Muscle layer of colon (tissue), 2 donors: ENCODE results near the gene GPC3.
"Not testable (repeated sequence)": the region's sequence is repeated elsewhere in the genome, so short reads cannot be mapped to it uniquely, and the experiment has no call there.

Experiments
- H3K27ac ChIP-seq: one replicate; pipeline ENCODE4 v1.7.0; 2013; ENCODE audit warnings: low read depth, mild to moderate bottlenecking, low read length, moderate library complexity
- H3K27me3 ChIP-seq, 2 donors: one replicate each; pipeline ENCODE4 v1.7.0; 2013; ENCODE audit warnings: low read length in 2 of 2, mild to moderate bottlenecking in 2 of 2; ENCODE audit not compliant: insufficient read depth in 2 of 2, control insufficient read depth in 1 of 2
- H3K36me3 ChIP-seq: one replicate; pipeline ENCODE4 v1.7.0; 2013; ENCODE audit warnings: mild to moderate bottlenecking, low read length; ENCODE audit not compliant: insufficient read depth
- H3K4me1 ChIP-seq: one replicate; pipeline ENCODE4 v1.7.0; 2013; ENCODE audit warnings: mild to moderate bottlenecking, low read length; ENCODE audit not compliant: insufficient read depth
- H3K4me3 ChIP-seq, 2 donors: one replicate each; pipeline ENCODE4 v1.7.0; 2013; ENCODE audit warnings: low read length in 2 of 2, low read depth in 1 of 2, mild to moderate bottlenecking in 1 of 2, moderate library complexity in 1 of 2
- H3K9ac ChIP-seq: one replicate; pipeline ENCODE4 v1.7.0; 2013; ENCODE audit warnings: low read length
- H3K9me3 ChIP-seq: one replicate; pipeline ENCODE4 v1.7.0; 2013; ENCODE audit warnings: mild to moderate bottlenecking, low read length
- donor health status: abdominal sarcoma.
- donor health status: Adenocarcinoma of cecum.

GPC3 gene

GRCh38 chrX:133741303-133741702, 244.1 kb downstream of the GPC3 start:
- no peaks in the 10 kb centered on the region for H3K9me3 ChIP-seq
- H3K27me3 ChIP-seq, result peaks cover 0 to 4% of the 10 kb centered on the region in 2 donors
- no peak overlapping the region for H3K4me3 ChIP-seq
- no peaks in the 10 kb centered on the region for H3K4me1 ChIP-seq
- H3K9ac ChIP-seq, result no peak overlapping the region
- no peak overlapping the region for H3K27ac ChIP-seq
- no peaks in the 10 kb centered on the region for H3K36me3 ChIP-seq

DNA sequence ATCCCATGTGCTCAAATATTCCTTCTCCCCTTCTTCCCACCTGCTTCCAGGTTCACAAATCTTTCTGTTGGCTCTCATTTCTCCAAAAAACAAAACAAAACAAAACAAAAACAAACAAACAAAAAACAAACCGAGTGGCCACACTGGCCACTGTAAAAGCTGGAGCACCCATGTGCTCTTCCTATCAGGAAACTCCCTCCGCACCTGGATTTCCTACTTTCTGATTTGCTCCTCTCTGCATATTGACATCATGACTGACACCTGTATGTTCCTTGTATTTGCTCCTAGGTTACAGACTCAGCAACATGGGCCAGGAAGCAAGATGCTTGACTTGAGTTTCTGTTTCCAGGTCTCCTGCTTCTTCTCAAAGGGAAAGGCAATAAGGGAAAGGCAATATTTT, 258.8 kb downstream of the GPC3 start:
- Histone ChIP-seq H3K9me3 (no peaks in the 10 kb centered on the region), H3K27ac (no peak overlapping the region), H3K27me3 (no peaks in the 10 kb centered on the region), H3K4me1 (no peaks in the 10 kb centered on the region), H3K4me3 (no peak overlapping the region), H3K36me3 (no peaks in the 10 kb centered on the region), H3K9ac (no peak overlapping the region)

DNA sequence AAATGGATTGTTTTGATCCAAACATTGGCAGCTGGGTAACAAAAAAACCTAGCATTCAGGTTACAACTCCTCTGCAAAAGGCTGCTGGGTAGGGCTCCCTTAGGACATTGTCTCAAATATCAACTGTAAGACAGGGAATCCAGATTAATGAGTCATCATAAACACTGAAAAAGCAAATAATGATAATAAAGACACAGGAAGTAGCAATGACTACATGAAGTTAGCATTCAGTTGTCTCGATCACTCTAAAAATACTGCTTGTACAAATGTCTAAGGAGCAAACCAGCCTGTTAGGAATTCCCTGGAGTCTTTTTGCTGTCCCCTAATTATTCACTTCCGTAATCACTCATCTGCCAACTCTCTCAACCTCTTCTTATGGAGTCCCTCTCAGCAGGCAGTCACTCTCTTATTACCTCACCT, 259.2 kb downstream of the GPC3 start:
- Histone ChIP-seq H3K9me3 (no peaks in the 10 kb centered on the region), H3K4me3 (no peak overlapping the region), H3K9ac (no peak overlapping the region), H3K4me1 (no peaks in the 10 kb centered on the region), H3K27me3 (no peaks in the 10 kb centered on the region), H3K27ac (no peak overlapping the region), H3K36me3 (no peaks in the 10 kb centered on the region)

- Histone ChIP-seq H3K36me3 (no peaks in the 10 kb centered on the region), H3K9ac (no peak overlapping the region), H3K27ac (no peak overlapping the region), H3K27me3 (no peaks in the 10 kb centered on the region), H3K4me3 (no peak overlapping the region), H3K9me3 (no peaks in the 10 kb centered on the region), H3K4me1 (no peaks in the 10 kb centered on the region)
Measured at GRCh38 chrX:133723930-133724329, 261.5 kb downstream of the GPC3 start.

DNA sequence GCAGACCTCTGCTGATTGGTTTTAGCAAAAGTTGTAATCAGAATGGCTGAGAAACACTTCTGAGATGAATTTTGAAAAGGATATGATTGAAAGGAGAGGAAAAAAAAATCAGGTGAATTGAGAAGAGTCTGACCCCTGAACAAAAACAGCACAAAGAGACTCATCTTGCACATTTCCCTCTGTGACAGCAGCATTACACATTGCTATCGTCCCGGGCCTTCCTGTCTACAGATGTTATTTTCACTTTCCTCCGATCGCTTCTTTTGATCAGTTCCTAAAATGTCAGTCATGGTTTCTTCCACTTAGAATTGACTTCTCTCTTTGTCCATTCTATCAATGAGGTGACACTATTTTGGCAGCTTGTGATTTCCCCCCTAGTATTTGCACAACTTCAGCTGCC, 262.6 kb downstream of the GPC3 start:
- Histone ChIP-seq H3K4me1 (no peaks in the 10 kb centered on the region), H3K4me3 (no peak overlapping the region), H3K9me3 (no peaks in the 10 kb centered on the region), H3K27me3 (no peaks in the 10 kb centered on the region), H3K36me3 (no peaks in the 10 kb centered on the region), H3K9ac (no peak overlapping the region), H3K27ac (no peak overlapping the region)

DNA sequence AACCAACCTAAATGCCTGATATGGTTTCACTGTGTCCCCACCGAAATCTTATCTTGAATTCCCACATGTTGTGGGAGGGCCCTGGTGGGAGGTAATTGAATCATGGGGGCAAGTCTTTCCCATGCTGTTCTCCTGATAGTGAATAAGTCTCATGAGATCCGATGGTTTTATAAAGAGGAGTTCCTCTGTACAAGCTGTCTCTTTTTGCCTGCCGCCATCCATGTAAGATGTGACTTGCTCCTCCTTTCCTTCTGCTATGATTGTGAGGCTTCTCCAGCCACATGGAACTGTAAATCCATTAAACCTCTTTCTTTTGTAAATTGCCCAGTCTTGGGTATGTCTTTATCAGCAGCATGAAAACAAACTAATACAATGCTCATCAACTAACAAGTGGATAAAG, 265.1 kb downstream of the GPC3 start:
- H3K9ac ChIP-seq, result not testable (repeated sequence)

GRCh38 chrX:133715715-133716114, 269.7 kb downstream of the GPC3 start:
- H3K36me3 ChIP-seq, result no peaks in the 10 kb centered on the region
- H3K4me1 ChIP-seq, result no peaks in the 10 kb centered on the region
- H3K4me3 ChIP-seq, result no peak overlapping the region
- no peak overlapping the region for H3K27ac ChIP-seq
- no peaks in the 10 kb centered on the region for H3K27me3 ChIP-seq
- H3K9me3 ChIP-seq, result no peaks in the 10 kb centered on the region
- H3K9ac ChIP-seq, result no peak overlapping the region

More for the DNA sequence above, 265.1 kb downstream of the GPC3 start:
- H3K27me3 ChIP-seq, H3K4me3 ChIP-seq, H3K4me1 ChIP-seq, H3K9me3 ChIP-seq, H3K36me3 ChIP-seq, H3K27ac ChIP-seq: not testable (repeated sequence)

DNA sequence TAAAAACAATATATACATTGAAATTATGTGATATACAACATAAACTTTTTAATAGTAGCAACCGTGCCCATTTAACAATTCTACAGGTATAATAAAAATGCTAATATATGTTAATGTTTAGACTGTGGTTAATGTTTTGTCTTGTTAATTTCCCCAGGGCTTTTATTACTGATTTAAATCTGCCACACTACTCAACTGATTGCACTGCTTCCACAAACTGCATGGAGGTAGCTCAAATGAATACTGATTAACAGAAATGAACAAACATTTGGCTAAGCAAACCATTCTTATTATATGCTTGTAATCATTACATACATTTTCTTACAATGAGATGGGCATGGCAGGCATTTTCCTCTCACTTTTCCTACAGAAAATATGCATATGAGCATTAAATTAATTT, 275.9 kb downstream of the GPC3 start:
- Histone ChIP-seq H3K4me1 (no peaks in the 10 kb centered on the region), H3K36me3 (no peaks in the 10 kb centered on the region), H3K27ac (no peak overlapping the region), H3K4me3 (no peak overlapping the region), H3K27me3 (no peaks in the 10 kb centered on the region), H3K9me3 (no peaks in the 10 kb centered on the region), H3K9ac (no peak overlapping the region)

GRCh38 chrX:133706890-133707289, 278.5 kb downstream of the GPC3 start:
- H3K9ac ChIP-seq, result no peak overlapping the region
- H3K4me3 ChIP-seq, result no peak overlapping the region
- H3K36me3 ChIP-seq, result no peaks in the 10 kb centered on the region
- H3K27me3 ChIP-seq, result no peaks in the 10 kb centered on the region
- H3K27ac ChIP-seq, result no peak overlapping the region
- no peaks in the 10 kb centered on the region for H3K4me1 ChIP-seq
- H3K9me3 ChIP-seq, result no peaks in the 10 kb centered on the region

DNA sequence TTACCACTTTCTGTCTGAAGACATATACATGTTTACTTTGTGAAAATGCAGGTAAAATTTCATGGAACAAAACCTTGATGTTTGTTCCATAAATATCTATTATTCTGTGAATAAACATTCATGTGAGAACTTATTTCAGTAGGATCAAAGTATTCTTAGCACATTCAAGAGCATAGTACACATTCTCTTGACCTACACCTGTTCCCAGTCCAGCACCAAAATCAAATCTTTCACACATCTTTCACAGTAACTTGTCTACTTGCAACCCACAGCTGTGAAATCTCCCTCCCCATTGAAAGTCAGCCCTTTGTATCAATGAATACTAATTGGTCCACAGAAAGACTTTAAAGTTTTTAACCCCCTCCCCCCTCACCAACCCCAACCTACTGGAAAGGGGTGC, 283.2 kb downstream of the GPC3 start:
- Histone ChIP-seq H3K4me3 (no peak overlapping the region), H3K36me3 (no peaks in the 10 kb centered on the region), H3K9ac (no peak overlapping the region), H3K4me1 (no peaks in the 10 kb centered on the region), H3K9me3 (no peaks in the 10 kb centered on the region), H3K27ac (no peak overlapping the region), H3K27me3 (no peaks in the 10 kb centered on the region)

DNA sequence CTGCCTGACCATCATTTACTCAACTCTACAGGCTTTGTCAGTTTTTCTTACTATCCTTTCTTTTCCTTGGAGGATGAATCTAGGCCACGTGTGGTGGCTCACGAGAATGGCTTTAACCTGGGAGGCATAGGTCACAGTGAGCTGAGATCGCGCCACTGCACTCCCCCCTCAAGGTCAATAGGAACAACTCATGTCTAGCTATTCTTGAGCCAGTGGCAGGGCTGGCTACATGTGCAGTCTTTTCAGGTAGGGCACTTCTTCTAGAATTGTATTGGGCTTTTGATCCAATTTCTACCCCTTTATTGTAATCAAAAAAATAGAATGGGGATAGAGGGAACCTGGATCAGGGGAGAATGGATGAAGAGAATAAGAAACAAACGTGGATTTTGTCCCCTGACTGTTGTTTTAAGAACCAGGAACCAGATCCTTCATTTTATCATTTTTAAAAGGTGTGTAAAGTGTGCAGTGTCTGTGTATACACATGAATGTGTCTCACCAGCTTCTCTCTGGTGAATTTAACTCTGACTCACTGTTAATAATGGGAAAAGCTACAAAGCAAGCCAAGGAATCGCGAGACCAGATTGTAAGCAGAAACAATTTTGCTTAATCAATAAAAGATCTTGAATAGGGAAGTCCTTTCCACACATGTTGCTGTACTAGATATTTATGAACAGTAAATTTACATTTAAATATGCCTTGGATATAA, 286.2 kb downstream of the GPC3 start:
- Histone ChIP-seq H3K9me3 (no peaks in the 10 kb centered on the region), H3K27me3 (no peaks in the 10 kb centered on the region), H3K36me3 (no peaks in the 10 kb centered on the region), H3K27ac (no peak overlapping the region), H3K4me1 (no peaks in the 10 kb centered on the region), H3K4me3 (no peak overlapping the region), H3K9ac (no peak overlapping the region)

DNA sequence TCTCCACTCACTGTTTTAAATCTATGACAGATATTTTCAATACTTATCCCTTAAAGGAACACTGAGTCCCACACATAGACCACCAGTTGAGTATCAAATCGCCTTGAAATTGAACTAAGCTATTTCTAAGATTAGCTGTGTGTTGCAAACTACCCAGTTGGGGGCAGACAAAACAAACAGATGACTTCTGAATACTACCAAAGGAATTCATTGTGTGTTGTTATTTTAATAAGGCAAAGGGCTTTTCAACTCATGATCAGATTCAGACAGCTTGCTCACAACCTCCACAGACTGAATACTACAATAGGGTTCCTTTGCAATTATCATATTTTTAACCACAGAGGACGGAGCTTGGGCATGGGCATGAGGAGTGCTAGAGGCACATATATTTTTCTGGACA, 287.1 kb downstream of the GPC3 start:
- Histone ChIP-seq H3K27ac (no peak overlapping the region), H3K9me3 (no peaks in the 10 kb centered on the region), H3K36me3 (no peaks in the 10 kb centered on the region), H3K4me1 (no peaks in the 10 kb centered on the region), H3K4me3 (no peak overlapping the region), H3K27me3 (peaks cover 0 to 4% of the 10 kb centered on the region in 2 donors), H3K9ac (no peak overlapping the region)
